H1 (cell line): Measurements from ENCODE around the gene SVEP1. TPM values are rescaled to one million over a fixed set of nuclear protein-coding genes. Genes with fewer than 3 reads are reported as not detected.

Experiments
- CTCF ChIA-PET: fragments of 300-600 bp; sonication (Branson Sonifier 250); formaldehyde crosslinking; loops from one replicate; lab custom pipeline; 2021; ENCODE audit not compliant: partially characterized antibody; lab: Charles Lee
- POLR2A ChIA-PET: fragments of 300-600 bp; sonication (Branson Sonifier 250); formaldehyde crosslinking; loops from one replicate; lab custom pipeline; 2021; ENCODE audit warnings: inconsistent platforms; ENCODE audit not compliant: partially characterized antibody; lab: Charles Lee
- DNase-seq, 2 experiments: peaks; one replicate each; pipeline versions ENCODE4 v3.0.0 to v3.0.0-alpha.2; 2010 to 2022; ENCODE audit warnings: low spot score in 2 of 2, low read depth in 1 of 2, mixed read lengths in 1 of 2
- FAIRE-seq: peaks from 2 replicates; lab custom pipeline; 2011; peaks lifted over from hg19 to GRCh38; lab: Jason Lieb, UNC
- H2AFZ ChIP-seq: 2 replicates; pipeline ENCODE4 v1.8.1; 2012; ENCODE audit warnings: low read length, inconsistent platforms
- H2AK5ac ChIP-seq: 2 replicates; pipeline ENCODE4 v1.6.1; 2013; ENCODE audit warnings: low read depth, low read length
- H2BK120ac ChIP-seq: replicated peaks from 2 replicates; pipeline ENCODE3; 2013; ENCODE audit warnings: low read depth, low read length, inconsistent platforms
- H2BK12ac ChIP-seq: 2 replicates; pipeline ENCODE4 v1.6.1; 2013; ENCODE audit warnings: low read depth, low read length
- H2BK15ac ChIP-seq: 2 replicates; pipeline ENCODE4 v1.6.1; 2013; ENCODE audit warnings: low read length
- H2BK20ac ChIP-seq: 2 replicates; pipeline ENCODE4 v1.6.1; 2013; ENCODE audit warnings: low read length
- H2BK5ac ChIP-seq: 2 replicates; pipeline ENCODE4 v1.6.1; 2013; ENCODE audit warnings: low read depth, low read length
- H3K14ac ChIP-seq: 2 replicates; pipeline ENCODE4 v1.6.1; 2013; ENCODE audit warnings: inconsistent platforms; ENCODE audit not compliant: insufficient read length
- H3K18ac ChIP-seq: 2 replicates; pipeline ENCODE4 v1.6.1; 2013; ENCODE audit warnings: low read length; ENCODE audit errors: extremely low read depth
- H3K23ac ChIP-seq: 2 replicates; pipeline ENCODE4 v1.6.1; 2013; ENCODE audit warnings: inconsistent platforms; ENCODE audit not compliant: insufficient read length
- H3K23me2 ChIP-seq: 2 replicates; pipeline ENCODE4 v1.6.1; 2013; ENCODE audit warnings: low read depth, low read length
- H3K27ac ChIP-seq: 2 replicates; pipeline ENCODE4 v1.6.1; 2011; ENCODE audit warnings: low read depth, low read length, inconsistent platforms
- H3K27me3 ChIP-seq, 4 experiments: replicated peaks in 1 of 4; 1 replicate in 1 of 4; 2 replicates in 3 of 4; pipeline versions ENCODE4 v1.6.1 to v1.8.1; 2011 to 2013; ENCODE audit warnings: low read length in 3 of 4, mild to moderate bottlenecking in 3 of 4, inconsistent platforms in 2 of 4, mixed read lengths in 2 of 4, moderate library complexity in 1 of 4; ENCODE audit not compliant: control insufficient read depth in 3 of 4, insufficient read depth in 3 of 4; ENCODE audit errors: extremely low read depth in 1 of 4
- H3K36me3 ChIP-seq, 4 experiments: 2 replicates each; pipeline versions ENCODE4 v1.6.1 to v1.8.1; 2011 to 2013; ENCODE audit warnings: mild to moderate bottlenecking in 4 of 4, low read length in 3 of 4, moderate library complexity in 2 of 4, control low read depth in 1 of 4, inconsistent platforms in 1 of 4; ENCODE audit not compliant: insufficient read depth in 4 of 4, control insufficient read depth in 2 of 4
- H3K4ac ChIP-seq: replicated peaks from 2 replicates; pipeline ENCODE3; 2013; ENCODE audit warnings: low read length, low read depth, mixed read lengths, inconsistent platforms; ENCODE audit not compliant: insufficient read length
- H3K4me1 ChIP-seq, 4 experiments: replicated peaks in 1 of 4; 1 replicate in 1 of 4; 2 replicates in 3 of 4; pipeline versions ENCODE4 v1.6.1 to v1.8.1; 2011 to 2013; ENCODE audit warnings: low read length in 3 of 4, inconsistent platforms in 2 of 4, mixed read lengths in 1 of 4; ENCODE audit not compliant: insufficient read depth in 4 of 4, control insufficient read depth in 3 of 4
- H3K4me2 ChIP-seq, 2 experiments: 2 replicates each; pipeline versions ENCODE4 v1.6.1 to v1.8.1; 2011 to 2013; ENCODE audit warnings: low read depth in 2 of 2, low read length in 2 of 2, control low read depth in 1 of 2, inconsistent platforms in 1 of 2, mild to moderate bottlenecking in 1 of 2; ENCODE audit not compliant: insufficient read depth in 1 of 2
- H3K4me3 ChIP-seq, 4 experiments: fragments of 200-600, 300-600 bp in 1 of 4; sonication (generic), shearing (Covaris generic), sonication (Bioruptor Twin) in 1 of 4; 2 replicates each; pipeline versions ENCODE4 v1.5.1 to v1.8.1; 2011 to 2016; ENCODE audit warnings: low read length in 4 of 4, low read depth in 3 of 4, control low read depth in 2 of 4, inconsistent platforms in 2 of 4, mild to moderate bottlenecking in 2 of 4, mixed read lengths in 1 of 4, moderate library complexity in 1 of 4; ENCODE audit not compliant: insufficient read depth in 2 of 4; ENCODE audit errors: extremely low read depth in 1 of 4
- H3K56ac ChIP-seq: replicated peaks from 2 replicates; pipeline ENCODE3; 2013; ENCODE audit warnings: low read depth, mild to moderate bottlenecking, mixed read lengths, low read length, inconsistent platforms; ENCODE audit not compliant: insufficient read length
- H3K79me1 ChIP-seq: 2 replicates; pipeline ENCODE4 v1.6.1; 2013; ENCODE audit warnings: low read depth, low read length, control low read depth
- H3K79me2 ChIP-seq, 2 experiments: 2 replicates each; pipeline versions ENCODE4 v1.6.1 to v1.8.1; 2012 to 2013; ENCODE audit warnings: low read length in 2 of 2, mild to moderate bottlenecking in 2 of 2, inconsistent platforms in 1 of 2; ENCODE audit not compliant: insufficient read depth in 2 of 2, control insufficient read depth in 1 of 2
- H3K9ac ChIP-seq, 4 experiments: replicated peaks in 1 of 4; 1 replicate in 1 of 4; 2 replicates in 3 of 4; pipeline versions ENCODE4 v1.6.1 to v1.8.1; 2011 to 2013; ENCODE audit warnings: low read depth in 3 of 4, low read length in 3 of 4, control low read depth in 2 of 4, mild to moderate bottlenecking in 2 of 4, moderate library complexity in 2 of 4, inconsistent platforms in 1 of 4; ENCODE audit errors: extremely low read depth in 1 of 4
- H3K9me3 ChIP-seq, 2 experiments: 2 replicates each; pipeline versions ENCODE4 v1.6.1 to v1.8.1; 2012 to 2013; ENCODE audit warnings: mild to moderate bottlenecking in 2 of 2, moderate library complexity in 2 of 2, control low read depth in 1 of 2, inconsistent platforms in 1 of 2, low read depth in 1 of 2, low read length in 1 of 2, mixed read lengths in 1 of 2; ENCODE audit not compliant: insufficient read depth in 2 of 2
- H4K20me1 ChIP-seq, 2 experiments: replicated peaks in 1 of 2; 2 replicates each; pipeline versions ENCODE3 to v1.8.1; 2011 to 2013; ENCODE audit warnings: inconsistent platforms in 2 of 2, low read length in 2 of 2, mild to moderate bottlenecking in 1 of 2; ENCODE audit not compliant: insufficient read depth in 2 of 2, control insufficient read depth in 1 of 2
- H4K5ac ChIP-seq: 2 replicates; pipeline ENCODE4 v1.6.1; 2013; ENCODE audit warnings: low read length, low read depth, mixed read lengths, inconsistent platforms; ENCODE audit not compliant: insufficient read length
- H4K8ac ChIP-seq: 2 replicates; pipeline ENCODE4 v1.8.0; 2013; ENCODE audit warnings: mild to moderate bottlenecking, moderate library complexity, low read length, inconsistent platforms; ENCODE audit not compliant: insufficient read depth; ENCODE audit errors: extremely low read depth
- H4K91ac ChIP-seq: replicated peaks from 2 replicates; pipeline ENCODE3; 2013; ENCODE audit warnings: low read length, mixed read lengths, inconsistent platforms; ENCODE audit not compliant: insufficient read length
- ATF3 ChIP-seq: IDR thresholded peaks from 2 replicates; pipeline ENCODE4 v1.6.1; 2011; ENCODE audit warnings: low read depth, mild to moderate bottlenecking, low read length; ENCODE audit not compliant: insufficient read depth
- GTF2F1 ChIP-seq: IDR thresholded peaks from 2 replicates; pipeline ENCODE4 v1.6.1; 2012; ENCODE audit warnings: low read depth, low read length, improper control_type of control experiment, borderline replicate concordance
- HDAC6 ChIP-seq: IDR thresholded peaks from one replicate; pipeline ENCODE4 v1.7.1; 2012; ENCODE audit warnings: low read depth, mild to moderate bottlenecking, inconsistent platforms, low read length, moderate library complexity
- KDM4A ChIP-seq: IDR thresholded peaks from one replicate; pipeline ENCODE4 v1.7.1; 2012; ENCODE audit warnings: low read depth, mild to moderate bottlenecking, moderate library complexity, low read length, inconsistent platforms; ENCODE audit not compliant: severe bottlenecking
- MAFK ChIP-seq: IDR thresholded peaks from 2 replicates; pipeline ENCODE4 v1.6.1; 2012; ENCODE audit warnings: low read depth, mild to moderate bottlenecking, improper control_type of control experiment, low read length
- RFX5 ChIP-seq: IDR thresholded peaks from 2 replicates; pipeline ENCODE4 v1.6.1; 2011; ENCODE audit warnings: low read depth, low read length, improper control_type of control experiment, borderline replicate concordance
- SP4 ChIP-seq: IDR thresholded peaks from 2 replicates; pipeline ENCODE4 v1.6.1; 2012; ENCODE audit warnings: low read length, inconsistent platforms
- TAF7 ChIP-seq: optimal IDR thresholded peaks from 2 replicates; pipeline ENCODE3; 2011; ENCODE audit warnings: low read depth, mild to moderate bottlenecking, inconsistent platforms, low read length, moderate library complexity, borderline replicate concordance
- YY1 ChIP-seq: IDR thresholded peaks from 2 replicates; pipeline ENCODE4 v1.6.1; 2011; ENCODE audit warnings: low read depth, mild to moderate bottlenecking, low read length
- WGBS, 2 experiments: shearing (Covaris generic) in 1 of 2; methylation state at CpG; one replicate each; pipeline versions ENCODE4 v1.1.6 to v1.1.7; 2013 to 2015; ENCODE audit warnings: low lambda C conversion rate in 2 of 2, mixed read lengths in 2 of 2, inconsistent platforms in 1 of 2, low coverage in 1 of 2, missing lambda C conversion rate in 1 of 2; ENCODE audit not compliant: insufficient replicate concordance in 2 of 2, insufficient coverage in 1 of 2, insufficient read length in 1 of 2; ENCODE audit errors: extremely low coverage in 1 of 2, missing lambda C conversion rate in 1 of 2; 5-methylcytosine and 5-hydroxymethylcytosine counted together
- polyA plus RNA-seq, 7 experiments: library from polyadenylated mRNA; depleted of rRNA in 3 of 7; stranded (reverse) in 5 of 7; unstranded in 2 of 7; fragments of >200 nt in 5 of 7; fragments of 200-250 nt in 2 of 7; gene quantifications; 1 replicate in 5 of 7; 2 replicates in 1 of 7; 4 replicates in 1 of 7; pipeline versions ENCODE4 v1.2.1 to v1.2.3, GENCODE V29; 2011 to 2013; ENCODE audit warnings: missing spikeins in 2 of 7, mixed read lengths in 2 of 7
- total RNA-seq: library from RNA; stranded (reverse); fragmentation: NEBNext Ultra II Directional; extraction: Animal tissue kit (Norgen Biotek cat#: 25700); gene quantifications from 2 replicates; pipeline ENCODE4 v1.2.1, GENCODE V29; 2021

The SVEP1 gene
- total and polyA plus RNA-seq, 2 of the 8 experiments (the other 6 are each of a cell fraction or from before 2014, with no cell fraction given), result 0.11 to 0.37 TPM

- no peaks in the 10 kb centered on the region for H3K79me2 ChIP-seq
- no peak overlapping the region for H2BK20ac ChIP-seq
- no peak overlapping the region for H3K56ac ChIP-seq
- H3K9me3 ChIP-seq, result no peaks in the 10 kb centered on the region
- no peak overlapping the region for H4K8ac ChIP-seq
- no peaks in the 10 kb centered on the region for H3K4me1 ChIP-seq
- H2AK5ac ChIP-seq, result no peak overlapping the region
- no peak overlapping the region for H3K23ac ChIP-seq
- H4K5ac ChIP-seq, result no peak overlapping the region
- no peak overlapping the region for H2BK5ac ChIP-seq
- no peak overlapping the region for H2BK15ac ChIP-seq
- no peak overlapping the region for H3K27ac ChIP-seq
- TF ChIP-seq SP4, result no peak
- no peak for TF ChIP-seq GTF2F1
- no peak for TF ChIP-seq MAFK
- TF ChIP-seq ATF3, result no peak
- TF ChIP-seq KDM4A, result no peak
- TF ChIP-seq YY1, result no peak
- no peak for TF ChIP-seq RFX5
- TF ChIP-seq HDAC6, result no peak
- TF ChIP-seq TAF7, result no peak
- POLR2A ChIA-PET, result no interaction called here
- FAIRE-seq, result no peak
- H3K36me3 ChIP-seq, result no peaks in the 10 kb centered on the region
- H3K79me1 ChIP-seq, result no peaks in the 10 kb centered on the region
- no peaks in the 10 kb centered on the region for H4K20me1 ChIP-seq
- H3K14ac ChIP-seq, result no peak overlapping the region
- H3K27me3 ChIP-seq, result no peaks in the 10 kb centered on the region
- no peak overlapping the region for H3K18ac ChIP-seq
- H3K4me3 ChIP-seq, result no peak overlapping the region
- H2AFZ ChIP-seq, result no peak overlapping the region
- no peak overlapping the region for H3K9ac ChIP-seq
- DNase-seq, result no peak
- H3K23me2 ChIP-seq, result no peaks in the 10 kb centered on the region
- no peak overlapping the region for H4K91ac ChIP-seq
- 95% methylated on average over 2 of the region's 2 CpGs; no CpG with 5 or more reads in 1 of the 2 experiments for WGBS, 2 experiments
- no peak overlapping the region for H2BK120ac ChIP-seq
- no peak overlapping the region for H3K4ac ChIP-seq
- no peak overlapping the region for H2BK12ac ChIP-seq
- H3K4me2 ChIP-seq, result no peak overlapping the region
- CTCF ChIA-PET, result no interaction called here
Observed at GRCh38 chr9:110521206-110521605, 58.3 kb downstream of the SVEP1 start.
